SU-DHL-6 (cell line): ENCODE measurements around the gene DCHS1.

Experiments
- EZH2phosphoT487 ChIP-seq: fragments of 200-600 bp; sonication (generic), shearing (Covaris generic); conservative IDR thresholded peaks from 2 replicates; pipeline ENCODE4 v1.6.1; 2018; ENCODE audit warnings: mild to moderate bottlenecking, antibody characterized with exemption, low read length, moderate library complexity, mixed read lengths
- TF ChIP-seq, protein P1 (sequence below): fragments of 200-600 bp; sonication (generic); IDR thresholded peaks from one replicate; pipeline ENCODE4 v1.5.1; 2017; ENCODE audit warnings: antibody characterized with exemption, mild to moderate bottlenecking, low read length, moderate library complexity; ENCODE audit not compliant: insufficient read depth, poor library complexity, severe bottlenecking

DNA sequence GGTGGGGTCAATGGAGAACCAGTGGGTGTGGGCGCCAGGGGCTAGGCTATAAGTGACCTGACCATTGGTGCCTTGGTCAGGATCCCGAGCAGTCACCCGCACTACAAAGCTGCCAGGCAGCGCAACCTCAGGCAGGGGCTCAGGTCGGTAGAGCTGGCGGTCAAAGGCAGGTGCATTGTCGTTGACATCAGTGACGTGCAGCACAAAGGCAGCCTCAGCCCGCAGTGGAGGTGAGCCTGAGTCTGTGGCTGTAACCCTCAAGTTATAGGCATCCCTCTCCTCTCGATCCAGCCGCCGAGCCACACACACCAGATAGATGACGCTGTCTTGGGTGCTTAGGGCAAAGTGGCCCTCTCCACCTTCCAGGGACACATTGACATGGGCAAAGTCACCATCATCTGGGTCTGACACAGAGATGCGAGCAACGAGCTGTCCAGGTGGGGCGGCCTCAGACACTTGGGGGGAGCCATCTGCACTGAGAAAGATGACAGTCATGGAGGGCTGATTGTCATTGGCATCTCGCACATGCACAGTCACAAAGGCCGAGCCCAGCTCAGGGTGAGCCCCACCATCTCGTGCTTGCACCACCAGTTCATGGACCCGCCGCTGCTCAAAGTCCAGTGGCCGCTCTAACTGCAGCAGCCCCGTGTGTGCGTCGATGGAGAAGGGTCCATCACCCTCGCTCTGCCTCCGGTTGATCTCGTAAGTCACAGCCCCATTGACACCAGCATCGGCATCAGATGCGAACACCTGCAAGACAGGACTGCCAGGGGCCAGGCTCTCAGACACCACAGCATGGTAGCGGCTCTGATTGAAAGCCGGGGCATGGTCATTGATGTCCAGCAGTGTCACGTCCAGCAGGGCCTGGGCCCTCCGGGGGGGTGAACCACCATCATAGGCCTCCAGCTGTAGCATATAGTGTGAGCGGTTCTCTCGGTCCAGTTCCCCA lies 15.3 kb downstream of the DCHS1 start:
- TF ChIP-seq, protein P1, sequence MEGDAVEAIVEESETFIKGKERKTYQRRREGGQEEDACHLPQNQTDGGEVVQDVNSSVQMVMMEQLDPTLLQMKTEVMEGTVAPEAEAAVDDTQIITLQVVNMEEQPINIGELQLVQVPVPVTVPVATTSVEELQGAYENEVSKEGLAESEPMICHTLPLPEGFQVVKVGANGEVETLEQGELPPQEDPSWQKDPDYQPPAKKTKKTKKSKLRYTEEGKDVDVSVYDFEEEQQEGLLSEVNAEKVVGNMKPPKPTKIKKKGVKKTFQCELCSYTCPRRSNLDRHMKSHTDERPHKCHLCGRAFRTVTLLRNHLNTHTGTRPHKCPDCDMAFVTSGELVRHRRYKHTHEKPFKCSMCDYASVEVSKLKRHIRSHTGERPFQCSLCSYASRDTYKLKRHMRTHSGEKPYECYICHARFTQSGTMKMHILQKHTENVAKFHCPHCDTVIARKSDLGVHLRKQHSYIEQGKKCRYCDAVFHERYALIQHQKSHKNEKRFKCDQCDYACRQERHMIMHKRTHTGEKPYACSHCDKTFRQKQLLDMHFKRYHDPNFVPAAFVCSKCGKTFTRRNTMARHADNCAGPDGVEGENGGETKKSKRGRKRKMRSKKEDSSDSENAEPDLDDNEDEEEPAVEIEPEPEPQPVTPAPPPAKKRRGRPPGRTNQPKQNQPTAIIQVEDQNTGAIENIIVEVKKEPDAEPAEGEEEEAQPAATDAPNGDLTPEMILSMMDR, result no peak
- no peak for TF ChIP-seq EZH2phosphoT487
